Measurements from ENCODE around the gene POU6F2.

POU6F2 gene

DNA sequence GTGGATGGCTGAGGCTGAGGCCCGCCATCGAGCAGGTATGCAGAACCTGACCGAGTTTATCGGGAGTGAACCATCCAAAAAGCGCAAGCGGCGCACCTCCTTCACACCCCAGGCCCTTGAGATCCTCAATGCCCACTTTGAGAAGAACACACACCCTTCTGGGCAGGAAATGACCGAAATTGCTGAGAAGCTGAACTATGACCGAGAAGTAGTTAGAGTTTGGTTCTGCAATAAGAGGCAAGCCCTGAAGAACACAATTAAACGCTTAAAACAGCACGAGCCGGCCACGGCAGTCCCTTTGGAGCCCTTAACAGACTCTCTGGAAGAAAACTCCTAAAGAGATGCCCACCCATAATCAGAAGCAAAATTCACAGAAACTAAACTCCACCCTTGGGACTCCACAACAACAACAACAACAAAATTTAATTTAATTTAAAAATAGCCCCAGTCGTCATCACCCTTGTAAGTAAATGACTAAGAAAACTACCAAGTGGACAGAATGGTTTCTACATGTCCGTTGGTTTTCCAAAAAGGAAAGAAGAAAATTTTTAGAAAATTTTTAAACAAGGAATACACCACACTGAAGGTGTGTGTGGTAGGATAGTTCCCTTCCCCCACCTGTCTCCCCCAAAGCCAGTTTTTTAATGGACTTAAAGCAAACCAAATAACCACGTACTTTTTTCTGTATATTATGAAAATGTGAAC lies 486.8 kb downstream of the POU6F2 start:
- DNase-seq = no peak

DNA sequence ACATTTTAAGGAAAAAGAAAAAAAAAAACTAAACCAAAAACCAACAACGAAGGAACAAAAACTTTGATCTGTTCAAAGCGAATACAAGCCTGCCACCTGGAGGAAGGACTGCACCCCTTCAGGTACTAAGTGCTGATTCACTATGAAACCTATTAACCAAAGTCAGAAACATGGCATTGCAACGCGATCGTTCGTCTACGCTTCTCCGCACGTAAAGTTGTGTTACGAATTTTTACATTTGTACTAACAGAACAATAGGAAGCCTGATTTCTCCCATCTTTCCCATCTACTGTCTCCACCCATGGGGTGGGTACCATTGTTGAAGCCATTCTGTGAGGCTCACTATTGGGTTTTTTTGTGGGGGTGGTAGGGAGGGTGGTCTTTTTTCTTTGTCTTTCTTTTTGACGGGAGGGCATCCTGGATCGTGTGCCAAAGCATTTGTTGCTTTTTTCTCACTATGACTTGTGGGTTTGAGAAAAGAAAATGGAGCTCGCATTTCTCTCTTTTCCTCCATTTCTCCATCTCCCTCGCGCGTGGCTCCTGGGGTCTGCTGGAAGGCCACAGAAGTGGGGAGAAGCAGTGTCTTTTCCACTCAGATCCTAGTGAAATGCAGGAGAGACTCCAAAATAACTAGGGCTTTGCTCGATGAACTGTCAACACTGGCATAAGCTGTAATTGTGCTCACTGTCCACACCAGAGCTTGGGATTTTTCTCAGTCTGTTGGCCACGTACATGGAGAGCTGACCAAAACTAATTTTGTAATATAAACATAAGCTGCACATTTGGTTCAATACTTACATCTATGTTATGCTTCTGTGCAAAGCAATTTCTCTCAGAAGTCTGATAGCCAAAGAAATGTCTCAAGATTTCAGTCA lies 487.6 kb downstream of the POU6F2 start:
- DNase-seq = peak; percentile 56

DNA sequence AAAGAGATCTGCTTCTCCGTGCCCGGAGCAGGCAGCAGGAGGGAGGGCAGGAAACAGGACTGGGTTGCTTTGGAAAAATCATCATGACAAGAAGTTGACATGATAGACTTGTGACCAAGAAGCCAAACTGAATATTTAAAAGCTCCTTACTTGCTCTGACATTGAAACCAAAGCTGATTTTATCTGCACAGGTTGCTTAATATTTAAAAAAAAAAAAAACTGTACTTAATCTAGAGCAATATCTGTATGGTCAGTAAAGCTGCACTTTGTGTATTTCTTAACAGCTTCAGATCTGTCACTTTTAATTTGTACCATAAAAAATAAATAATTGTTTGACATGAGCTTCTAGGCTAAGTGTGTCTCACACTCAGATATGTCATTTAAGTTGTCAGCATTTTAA lies 490.6 kb downstream of the POU6F2 start:
- no peak for DNase-seq

DNA sequence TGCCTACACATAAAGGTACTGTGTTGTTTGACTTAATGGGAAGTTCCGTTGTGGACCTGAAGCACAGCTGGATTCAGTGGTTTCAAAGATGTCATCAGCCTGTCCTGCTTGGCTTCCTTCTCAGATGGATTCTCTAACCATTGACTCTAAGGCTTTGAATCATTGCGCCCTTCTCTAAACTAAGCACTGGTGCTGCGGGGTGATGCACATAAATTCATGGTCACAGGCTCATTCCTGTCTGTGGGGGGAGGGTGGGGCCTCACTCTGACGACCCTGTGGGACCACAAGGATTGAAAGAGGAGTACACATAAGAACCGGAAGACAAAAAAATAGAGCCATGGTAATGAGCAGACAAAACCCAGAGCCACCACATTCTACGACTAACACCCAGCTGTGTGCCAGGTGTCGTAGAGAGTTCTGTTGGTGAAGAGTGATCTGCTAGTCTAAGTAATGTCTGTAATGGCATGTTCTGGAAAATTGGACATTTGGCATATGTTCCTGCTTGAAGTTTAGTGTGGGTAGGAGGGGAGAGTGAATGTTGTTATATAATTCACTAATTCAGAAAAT lies 491.2 kb downstream of the POU6F2 start:
- DNase-seq = no peak

DNA sequence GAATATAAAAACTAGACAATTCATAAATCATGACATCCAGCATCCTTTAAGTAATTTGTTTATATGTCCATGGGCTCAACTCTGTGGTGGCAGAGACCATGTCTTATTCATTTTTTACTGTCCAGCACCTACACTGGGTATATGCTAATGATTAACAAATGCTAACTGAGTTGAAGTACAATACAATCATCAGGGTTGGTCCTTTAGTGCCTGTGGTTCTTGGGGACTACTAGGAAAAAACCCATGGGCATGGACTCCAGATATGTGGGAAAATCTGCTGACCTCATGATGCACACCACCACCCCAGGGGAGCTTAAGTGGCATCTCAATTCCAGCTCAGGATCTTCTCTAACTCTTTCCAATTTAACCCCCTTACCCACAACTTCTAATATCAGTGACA lies 503.2 kb downstream of the POU6F2 start:
- no peak for DNase-seq

DNA sequence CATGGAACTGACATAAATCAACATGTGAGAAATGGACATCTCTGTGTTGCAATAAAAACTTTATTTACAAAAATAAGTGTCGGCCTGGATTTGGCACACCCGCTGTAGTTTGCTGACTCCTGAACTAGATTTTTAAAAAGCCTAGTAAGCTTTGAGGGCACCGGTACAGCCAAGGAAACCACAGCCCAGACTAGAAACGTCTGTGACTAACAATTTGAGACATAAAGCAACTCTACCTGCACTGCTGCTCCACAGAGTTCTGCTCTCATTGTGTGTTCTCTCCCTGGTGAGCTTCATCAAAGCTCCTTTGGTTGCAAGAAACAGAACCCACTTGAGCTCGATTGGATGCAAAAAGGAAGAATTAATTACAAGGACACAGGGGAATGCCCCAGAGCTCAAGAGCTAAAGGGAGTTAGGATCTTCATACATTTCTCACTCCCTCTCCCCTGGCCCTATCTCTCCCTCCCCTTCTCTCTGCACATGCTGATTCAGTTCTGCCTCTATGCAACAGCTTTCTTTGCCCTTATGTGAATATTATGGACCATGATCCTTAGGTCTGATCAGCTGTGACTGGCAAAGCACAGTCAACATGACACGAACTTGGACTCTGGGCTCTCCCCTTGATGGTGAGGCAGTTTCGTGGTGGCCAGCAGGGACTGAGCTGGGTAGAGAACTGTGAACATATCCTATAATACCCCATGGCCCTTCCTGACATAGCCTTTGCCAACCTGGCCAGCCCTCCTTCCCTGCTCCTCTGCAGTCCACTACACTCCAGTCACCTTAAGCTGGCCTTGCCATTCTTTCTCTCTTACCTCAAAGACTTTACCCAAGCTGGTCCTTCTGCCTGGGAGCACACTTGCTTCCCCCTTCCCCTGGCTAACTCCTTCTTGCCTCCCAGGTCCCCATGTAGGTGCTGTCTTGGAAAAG lies 511.0 kb downstream of the POU6F2 start:
- no peak for DNase-seq

DNA sequence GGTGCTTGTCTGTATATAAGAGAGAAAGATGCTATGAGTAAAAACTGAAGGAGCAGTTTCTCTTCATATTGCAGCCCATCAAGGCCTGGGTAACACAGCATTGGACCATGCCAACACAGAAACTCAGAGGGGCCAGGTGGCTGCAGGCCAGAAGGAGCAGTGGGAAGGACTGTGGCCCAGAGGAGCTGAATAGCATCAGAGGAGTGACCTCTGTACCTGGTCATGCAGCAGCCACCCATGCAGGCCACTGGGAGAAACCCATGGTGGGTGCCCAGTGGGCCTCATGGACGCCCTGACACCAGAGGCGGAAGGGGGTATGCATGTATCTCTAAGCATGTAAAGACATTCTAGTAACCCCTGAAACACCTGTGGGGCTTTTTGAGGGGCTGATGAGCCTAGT lies 512.6 kb downstream of the POU6F2 start:
- DNase-seq = no peak

DNA sequence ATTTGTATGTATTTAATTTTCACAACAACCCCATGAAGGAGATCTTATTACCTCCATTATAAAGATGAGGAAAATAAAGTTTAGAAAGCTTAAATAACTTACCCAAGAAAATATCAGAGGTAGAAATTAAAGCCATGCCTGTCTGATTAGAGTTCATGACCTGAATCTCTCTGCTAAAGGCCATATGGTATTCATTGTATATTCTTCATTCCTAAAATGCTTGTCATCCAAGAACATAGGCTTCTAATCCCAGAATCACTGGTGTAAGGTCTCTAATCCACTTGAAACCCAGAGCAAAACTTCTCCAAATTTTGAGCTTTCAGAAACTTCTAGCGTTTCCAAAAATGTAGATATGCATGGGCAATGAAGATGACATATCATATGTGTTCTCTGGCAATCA lies 516.2 kb downstream of the POU6F2 start:
- DNase-seq = no peak

DNA sequence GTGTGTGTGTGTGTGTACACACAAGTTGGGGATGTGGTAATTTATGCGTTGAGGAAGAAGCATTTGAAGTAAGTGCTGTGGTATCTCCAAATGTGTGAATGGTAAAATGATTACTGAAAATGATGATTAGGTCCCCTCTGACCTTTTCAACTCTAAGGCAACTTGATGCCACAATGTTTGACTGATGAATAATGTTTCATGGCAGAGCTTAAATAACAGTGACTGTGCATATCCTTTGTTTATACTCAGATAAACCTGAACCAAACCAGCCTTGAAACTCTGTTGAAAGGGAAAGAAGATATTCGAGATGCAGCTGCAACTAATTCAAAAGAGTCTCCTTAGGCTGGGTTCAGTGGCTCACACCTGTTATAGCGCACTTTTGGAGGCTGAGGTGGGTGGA lies 523.6 kb downstream of the POU6F2 start:
- no peak for DNase-seq

DNA sequence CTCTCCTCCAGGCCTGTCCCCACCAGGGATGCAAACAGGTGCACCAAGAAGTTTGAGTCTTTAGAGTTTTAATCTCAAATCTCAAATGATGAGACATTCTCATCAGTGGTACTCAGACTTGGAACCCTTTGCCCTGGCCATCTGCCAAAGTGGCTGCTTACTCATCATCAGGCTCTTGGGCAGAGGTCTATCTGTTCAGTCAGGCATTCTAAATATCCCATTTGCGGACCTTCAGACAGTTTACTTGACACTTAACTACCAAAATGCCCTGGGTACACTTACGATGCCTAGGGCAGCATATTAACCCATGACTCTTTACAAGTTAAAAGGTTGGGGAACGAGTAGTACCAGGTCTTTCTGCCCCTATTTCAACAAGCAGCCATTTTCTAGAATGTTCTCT lies 527.3 kb downstream of the POU6F2 start:
- peak; percentile 14 for DNase-seq

DNA sequence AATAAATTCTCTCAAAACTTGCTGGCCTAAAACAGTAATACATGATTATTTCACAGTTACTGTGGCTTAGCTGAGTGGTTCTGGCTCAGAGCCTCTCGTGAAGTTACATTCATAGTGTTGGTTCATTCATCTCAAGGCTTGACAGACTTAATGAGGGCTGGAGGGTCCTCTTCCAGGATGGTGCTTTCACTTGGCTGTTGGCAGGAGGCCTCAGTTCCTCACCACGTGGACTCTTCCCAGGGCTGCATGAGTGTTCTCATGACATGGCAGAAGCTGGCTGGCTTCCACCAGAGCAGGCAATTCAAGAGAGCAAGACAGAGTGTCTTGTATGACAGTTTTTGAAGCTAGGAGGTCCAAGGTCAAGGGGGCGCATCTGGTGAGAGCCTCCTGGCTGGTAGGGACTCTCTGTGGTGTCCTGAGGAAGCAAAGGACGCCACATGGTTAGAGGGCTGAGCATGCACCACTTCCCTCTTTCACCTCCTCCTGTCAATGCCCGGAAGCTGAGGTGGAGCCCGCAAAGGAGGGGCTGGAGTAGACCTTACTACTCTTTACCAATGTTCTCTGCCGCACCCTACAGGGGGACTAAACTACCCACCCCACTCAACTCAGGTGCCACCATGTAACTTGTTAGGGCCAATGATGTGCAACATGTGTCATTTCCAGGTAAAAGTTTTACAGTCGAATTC lies 530.3 kb downstream of the POU6F2 start:
- DNase-seq = no peak

DNA sequence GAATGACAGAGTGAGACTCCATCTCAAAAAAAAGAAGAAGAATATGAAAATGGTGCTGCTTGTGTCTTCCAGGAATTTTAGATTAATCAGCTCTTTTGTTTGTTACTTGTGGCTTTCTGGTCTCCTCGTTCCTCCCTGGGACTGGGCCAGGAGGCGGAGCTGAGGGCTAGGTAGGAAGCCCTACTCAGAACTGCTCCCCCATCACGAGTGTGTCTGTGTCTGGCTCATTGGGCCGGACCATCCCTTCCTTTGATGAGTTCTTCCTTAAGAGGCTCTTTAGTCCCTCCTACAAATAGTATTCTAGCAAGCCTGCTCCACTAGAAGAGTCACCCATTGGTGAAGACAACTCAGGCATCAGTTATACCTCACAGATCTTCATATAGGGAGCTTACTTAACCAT lies 531.7 kb downstream of the POU6F2 start:
- no peak for DNase-seq

DNA sequence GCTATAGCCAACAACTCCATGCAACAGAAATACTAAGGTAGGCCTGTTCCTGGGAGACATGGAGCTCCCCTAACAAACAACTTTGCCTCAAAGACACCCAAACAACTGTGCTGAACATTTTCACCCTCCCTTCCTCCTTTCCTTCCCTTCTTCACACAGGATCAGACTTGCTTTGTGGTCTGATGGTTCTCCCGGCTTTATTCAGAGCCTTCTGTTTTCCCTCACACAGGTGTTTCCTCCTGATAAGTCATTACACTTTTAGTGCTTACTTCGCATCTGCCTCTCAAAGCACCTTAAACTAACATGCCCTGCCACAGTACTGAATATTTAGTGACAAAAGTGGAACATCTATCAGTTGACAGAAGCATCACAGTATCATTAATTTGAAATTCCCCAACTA lies 532.2 kb downstream of the POU6F2 start:
- DNase-seq = no peak

DNA sequence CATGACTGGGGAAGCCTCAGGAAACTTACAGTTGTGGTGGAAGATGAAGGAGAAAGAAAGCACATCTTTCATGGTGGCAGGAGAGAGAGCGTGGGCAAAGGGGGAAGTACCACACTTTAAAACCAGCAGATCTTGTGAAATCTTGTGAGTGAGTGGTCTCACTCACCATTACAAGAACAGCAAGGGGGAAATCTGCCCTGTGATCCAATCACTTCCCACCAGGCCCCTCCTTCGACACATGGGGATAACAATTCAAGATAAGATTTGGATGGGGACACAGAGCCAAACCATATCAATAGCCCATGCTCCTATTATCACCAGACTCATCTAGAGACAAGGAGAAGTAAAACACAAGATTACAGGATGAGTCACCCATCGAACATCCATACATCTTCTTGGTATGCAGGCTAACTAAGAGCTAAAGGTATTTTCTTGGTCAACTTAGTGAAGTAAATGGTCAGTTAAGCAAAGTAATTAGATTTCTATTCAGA lies 533.2 kb downstream of the POU6F2 start:
- no peak for DNase-seq

DNA sequence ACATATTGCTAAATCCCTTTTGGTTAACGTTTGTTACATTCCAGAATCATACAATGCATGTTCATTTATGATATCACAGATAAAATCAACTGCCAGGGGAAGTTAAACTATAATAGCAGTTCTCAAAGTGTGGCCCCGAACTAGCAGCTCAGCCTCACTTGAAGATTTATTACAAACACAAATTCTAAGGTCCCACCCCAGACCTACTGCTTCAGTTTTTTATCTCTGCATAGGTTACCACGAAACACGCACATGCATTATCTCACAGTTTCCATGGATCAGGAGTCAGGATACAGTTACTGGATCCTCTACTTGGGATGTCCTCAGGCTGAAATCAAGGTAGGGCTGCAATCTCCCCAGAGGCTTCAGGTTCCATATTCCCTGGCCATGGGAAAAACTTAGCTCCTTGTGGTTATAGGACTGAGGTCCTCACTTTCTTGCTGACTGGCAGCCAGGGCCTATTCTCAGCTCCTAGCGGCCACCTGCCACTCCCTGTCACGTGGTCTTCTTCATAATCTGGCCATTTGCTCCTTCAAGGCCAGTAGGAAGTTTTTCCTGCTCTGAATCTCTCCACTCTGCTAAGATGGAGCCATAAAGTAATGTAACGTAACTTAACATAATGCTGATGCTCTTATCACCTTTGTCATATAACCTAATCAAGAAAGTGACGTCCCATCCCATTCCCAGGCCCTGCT lies 538.0 kb downstream of the POU6F2 start:
- no peak for DNase-seq

DNA sequence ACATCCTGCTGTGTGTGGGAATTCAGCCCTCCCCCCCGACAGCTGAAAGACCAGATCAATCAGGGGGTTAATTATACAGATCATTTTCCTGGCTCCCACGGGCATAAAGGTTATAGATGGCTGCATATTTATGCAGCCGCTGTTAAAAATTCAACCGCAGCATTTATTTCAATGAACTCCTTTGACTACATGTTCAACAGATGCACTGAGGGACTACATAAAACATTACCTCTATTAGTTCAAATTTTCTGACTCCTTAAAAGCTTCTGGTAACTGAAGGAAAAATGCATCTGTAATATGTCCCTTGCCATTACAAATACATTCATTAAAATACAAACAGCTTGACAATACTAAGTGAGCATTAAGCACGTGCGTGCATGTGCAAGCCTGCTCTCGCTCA lies 538.8 kb downstream of the POU6F2 start:
- no peak for DNase-seq

DNA sequence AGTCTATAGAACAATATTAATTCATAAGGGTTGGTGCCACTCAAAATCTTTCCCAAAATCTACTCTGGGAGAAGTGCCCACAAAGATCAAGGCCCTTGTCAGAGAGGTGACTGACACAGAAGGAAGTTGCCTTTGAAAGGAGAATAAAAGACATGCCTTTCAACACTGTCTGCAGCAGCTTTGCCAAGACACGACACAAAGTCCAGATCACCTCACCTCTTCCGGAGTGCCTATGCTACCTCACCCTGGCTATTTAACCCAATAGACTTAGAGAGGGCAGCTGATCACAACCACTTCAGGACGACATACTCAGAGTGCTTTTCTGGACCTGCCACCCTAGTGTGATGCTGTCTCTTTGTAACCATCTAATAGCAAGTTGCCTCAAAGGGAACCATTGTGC lies 539.5 kb downstream of the POU6F2 start:
- DNase-seq = no peak

Data from stimulated activated CD4-positive, alpha-beta T cell treated with anti-CD3 and anti-CD28 coated beads, Interleukin-15, amount 100 ng/mL, for 24 hours (primary cell).